HEK293 (cell line): ENCODE measurements around the gene FSD1.

Source experiments
- CTCF ChIA-PET: fragments of 350-600 bp; formaldehyde crosslinking; extraction: SDS; loops from one replicate; lab custom pipeline; 2021; ENCODE audit warnings: antibody characterized with exemption; lab: Yijun Ruan, JAX
- POLR2A ChIA-PET: fragments of 300-600 bp; formaldehyde crosslinking; extraction: SDS; loops from one replicate; lab custom pipeline; 2020; ENCODE audit warnings: antibody characterized with exemption, inconsistent platforms; lab: Yijun Ruan, JAX
- H3K27ac ChIP-seq: fragments of 200-500 bp; sonication (Bioruptor generic); 2 replicates; pipeline ENCODE4 v1.5.1; 2014; ENCODE audit warnings: low read depth, low read length, control low read depth, inconsistent platforms; ENCODE audit errors: extremely low read depth
- H3K36me3 ChIP-seq, 2 experiments: fragments of 200-500 bp in 1 of 2; sonication (Bioruptor generic) in 1 of 2; 1 replicate in 1 of 2; 2 replicates in 1 of 2; pipeline ENCODE4 v1.5.1; 2014 to 2017; ENCODE audit warnings: inconsistent platforms in 2 of 2, low read length in 2 of 2; ENCODE audit not compliant: control insufficient read depth in 2 of 2, insufficient read depth in 1 of 2
- H3K4me1 ChIP-seq: fragments of 200-500 bp; sonication (Bioruptor generic); 2 replicates; pipeline ENCODE4 v1.5.1; 2014; ENCODE audit warnings: mild to moderate bottlenecking, low read length, inconsistent platforms; ENCODE audit not compliant: control insufficient read depth, insufficient read depth
- H3K4me3 ChIP-seq: 2 replicates; pipeline ENCODE4 v1.5.1; 2011; ENCODE audit warnings: low read depth, mild to moderate bottlenecking, control low read depth, low read length, moderate library complexity
- H3K9me3 ChIP-seq: fragments of 200-500 bp; sonication (Bioruptor generic); 2 replicates; pipeline ENCODE4 v1.5.1; 2014; ENCODE audit warnings: low read depth, low read length, inconsistent platforms; ENCODE audit not compliant: control insufficient read depth, insufficient read depth
- AEBP2 ChIP-seq: fragments of 450-650 bp; formaldehyde crosslinking; IDR thresholded peaks from 2 replicates; pipeline ENCODE4 v1.5.1; 2016; ENCODE audit warnings: missing biosample characterization, missing genetic modification characterization, borderline replicate concordance
- HOXA7 ChIP-seq: sonication (generic); formaldehyde crosslinking; IDR thresholded peaks from 2 replicates; pipeline ENCODE4 v1.8.1; 2022; ENCODE audit warnings: missing genetic modification reagents, borderline replicate concordance
- PRDM4 ChIP-seq: fragments of 450-650 bp; formaldehyde crosslinking; IDR thresholded peaks from 2 replicates; pipeline ENCODE4 v1.5.1; 2017; ENCODE audit warnings: missing biosample characterization, missing genetic modification characterization
- REST ChIP-seq: fragments of 450-650 bp; formaldehyde crosslinking; IDR thresholded peaks from 2 replicates; pipeline ENCODE4 v1.5.1; 2016; ENCODE audit warnings: missing biosample characterization, missing genetic modification characterization
- SP7 ChIP-seq: fragments of 450-650 bp; formaldehyde crosslinking; IDR thresholded peaks from 2 replicates; pipeline ENCODE4 v1.5.1; 2016; ENCODE audit warnings: missing biosample characterization, missing genetic modification characterization
- ZBTB26 ChIP-seq: fragments of 450-650 bp; formaldehyde crosslinking; optimal IDR thresholded peaks from 2 replicates; pipeline ENCODE3; 2016; ENCODE audit warnings: missing biosample characterization, mild to moderate bottlenecking, missing genetic modification characterization
- ZBTB8A ChIP-seq: fragments of 450-650 bp; formaldehyde crosslinking; IDR thresholded peaks from 2 replicates; pipeline ENCODE4 v1.5.1; 2016; ENCODE audit warnings: missing biosample characterization, missing genetic modification characterization
- ZFHX2 ChIP-seq: fragments of 450-650 bp; formaldehyde crosslinking; conservative IDR thresholded peaks from 2 replicates; pipeline ENCODE4 v1.5.1; 2016; ENCODE audit warnings: missing biosample characterization, missing genetic modification characterization
- ZFP41 ChIP-seq: fragments of 450-650 bp; formaldehyde crosslinking; IDR thresholded peaks from 2 replicates; pipeline ENCODE4 v1.5.1; 2016; ENCODE audit warnings: missing biosample characterization, missing genetic modification characterization, borderline replicate concordance
- ZNF202 ChIP-seq: fragments of 450-650 bp; formaldehyde crosslinking; IDR thresholded peaks from 2 replicates; pipeline ENCODE4 v1.5.1; 2016; ENCODE audit warnings: missing biosample characterization, missing genetic modification characterization, borderline replicate concordance
- ZNF211 ChIP-seq: fragments of 450-650 bp; formaldehyde crosslinking; IDR thresholded peaks from 2 replicates; pipeline ENCODE4 v1.5.1; 2016; ENCODE audit warnings: low read depth, missing biosample characterization, missing genetic modification characterization
- ZNF324 ChIP-seq: fragments of 450-650 bp; formaldehyde crosslinking; IDR thresholded peaks from 2 replicates; pipeline ENCODE4 v1.5.1; 2016; ENCODE audit warnings: missing biosample characterization, missing genetic modification characterization
- ZNF350 ChIP-seq: fragments of 450-650 bp; formaldehyde crosslinking; IDR thresholded peaks from 2 replicates; pipeline ENCODE4 v1.5.0; 2017; ENCODE audit warnings: missing biosample characterization, mild to moderate bottlenecking, missing genetic modification characterization
- ZNF423 ChIP-seq: fragments of 450-650 bp; formaldehyde crosslinking; IDR thresholded peaks from 2 replicates; pipeline ENCODE4 v1.5.1; 2016; ENCODE audit warnings: missing biosample characterization, missing genetic modification characterization
- ZNF510 ChIP-seq: fragments of 450-650 bp; formaldehyde crosslinking; IDR thresholded peaks from 2 replicates; pipeline ENCODE4 v1.5.1; 2018; ENCODE audit warnings: mild to moderate bottlenecking, missing genetic modification characterization, missing biosample characterization; ENCODE audit not compliant: insufficient replicate concordance
- ZNF596 ChIP-seq: fragments of 450-650 bp; IDR thresholded peaks from 2 replicates; pipeline ENCODE4 v1.5.0; 2018; ENCODE audit warnings: missing biosample characterization, mild to moderate bottlenecking, missing genetic modification characterization, moderate library complexity
- ZNF664 ChIP-seq: fragments of 450-650 bp; formaldehyde crosslinking; IDR thresholded peaks from 2 replicates; pipeline ENCODE4 v1.5.1; 2016; ENCODE audit warnings: missing biosample characterization, missing genetic modification characterization
- ZNF792 ChIP-seq: fragments of 450-650 bp; formaldehyde crosslinking; IDR thresholded peaks from 2 replicates; pipeline ENCODE4 v1.5.1; 2016; ENCODE audit warnings: missing biosample characterization, missing genetic modification characterization

Gene FSD1

DNA sequence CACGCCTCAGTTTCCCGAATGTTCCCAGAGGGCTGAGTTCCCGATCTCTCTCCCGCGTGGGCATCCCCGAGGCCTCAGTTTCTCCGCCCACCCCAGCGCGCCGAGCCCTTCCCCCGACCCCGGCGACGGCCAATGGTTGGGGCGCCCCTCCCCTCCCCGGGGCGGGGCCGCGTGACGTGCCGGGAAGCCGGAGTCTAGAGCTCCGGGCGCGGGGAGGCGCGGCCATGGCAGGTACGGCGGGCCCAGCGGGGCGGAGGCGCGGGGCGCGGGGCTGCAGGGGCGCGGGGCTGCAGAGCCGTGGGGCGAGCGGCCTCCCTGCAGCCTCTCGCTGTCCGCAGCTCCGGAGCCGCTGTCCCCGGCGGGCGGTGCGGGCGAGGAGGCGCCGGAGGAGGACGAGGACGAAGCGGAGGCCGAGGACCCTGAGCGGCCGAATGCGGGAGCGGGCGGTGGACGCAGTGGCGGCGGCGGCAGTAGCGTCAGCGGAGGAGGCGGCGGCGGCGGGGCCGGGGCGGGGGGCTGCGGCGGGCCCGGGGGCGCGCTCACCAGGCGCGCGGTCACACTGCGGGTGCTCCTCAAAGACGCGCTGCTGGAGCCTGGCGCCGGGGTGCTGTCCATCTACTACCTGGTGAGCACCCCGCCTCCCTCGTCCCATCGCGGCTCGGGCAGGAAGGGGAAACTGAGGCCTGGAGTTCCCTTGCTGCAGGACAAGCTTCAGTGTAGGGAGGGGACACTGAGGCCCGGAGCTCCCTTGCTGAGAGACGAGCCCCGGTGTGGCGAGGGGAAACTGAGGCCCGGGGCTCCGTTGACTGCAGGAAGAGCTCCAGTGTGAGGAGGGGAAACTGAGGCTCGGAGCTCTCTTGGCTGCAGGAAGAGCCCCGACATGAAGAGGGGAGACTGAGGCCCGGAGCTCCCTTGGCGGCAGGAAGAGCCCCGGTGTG lies 39.2 kb downstream of the FSD1 start, which contains the start of gene MPND (continued):
- TF ChIP-seq ZBTB26 (tag by site-specific recombination) (peak; percentile 76), ZFHX2 (peak; percentile 79; the same call in 1 of the 2 replicates), REST (tag by site-specific recombination) (peak; percentile 57; the same call in 1 of the 2 replicates), HOXA7 (CRISPR knock-in tag) (no peak)

DNA sequence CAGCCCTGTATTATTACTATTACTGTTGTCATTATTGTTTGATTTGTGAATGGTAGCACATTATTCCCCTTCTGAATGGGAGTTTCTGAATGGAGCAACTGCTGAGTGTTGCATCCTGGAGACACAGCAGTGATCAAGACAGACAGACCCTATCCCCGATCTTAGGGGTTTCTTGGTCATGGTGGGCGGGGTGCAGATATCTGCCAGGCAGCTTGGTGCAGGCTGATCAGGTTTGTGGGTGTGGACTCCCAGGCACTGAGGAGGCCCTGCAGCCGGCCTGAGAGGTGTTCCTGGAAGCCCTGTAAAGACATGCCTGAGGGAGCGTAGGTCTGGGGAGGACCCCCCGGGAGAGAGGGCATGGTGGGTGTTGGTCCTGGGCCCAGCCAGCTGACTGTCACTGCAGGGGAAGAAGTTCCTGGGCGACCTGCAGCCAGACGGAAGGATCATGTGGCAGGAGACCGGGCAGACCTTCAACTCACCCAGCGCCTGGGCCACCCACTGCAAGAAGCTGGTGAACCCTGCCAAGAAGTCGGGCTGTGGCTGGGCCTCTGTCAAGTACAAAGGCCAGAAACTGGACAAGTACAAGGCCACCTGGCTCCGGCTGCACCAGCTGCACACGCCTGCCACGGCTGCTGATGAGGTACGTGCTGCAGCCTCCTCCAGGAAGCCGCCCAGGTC lies 41.1 kb downstream of the FSD1 start:
- Histone ChIP-seq H3K9me3 (no peaks in the 10 kb centered on the region), H3K27ac (no peak overlapping the region), H3K4me1 (peaks cover 3% of the 10 kb centered on the region; the same call in 1 of the 2 replicates), H3K36me3 (peaks cover 12 to 23% of the 10 kb centered on the region in 2 experiments; a peak in 2 of 3 replicates), H3K4me3 (no peak overlapping the region)
- no peak for TF ChIP-seq ZFHX2
- TF ChIP-seq ZNF350 = no peak
- no peak for TF ChIP-seq ZNF792 (tag by site-specific recombination)
- TF ChIP-seq ZNF211 (tag by site-specific recombination) = no peak
- TF ChIP-seq PRDM4 (tag by site-specific recombination) = no peak
- TF ChIP-seq ZNF324 (tag by site-specific recombination) = no peak
- no peak for TF ChIP-seq ZBTB8A
- no peak for TF ChIP-seq ZNF510 (tag by site-specific recombination)
- no peak for TF ChIP-seq SP7 (tag by site-specific recombination)
- TF ChIP-seq ZNF423 (tag by site-specific recombination) = no peak
- no peak for TF ChIP-seq ZNF202 (tag by site-specific recombination)
- no peak for TF ChIP-seq ZNF664 (tag by site-specific recombination)
- no peak for TF ChIP-seq ZFP41 (tag by site-specific recombination)
- TF ChIP-seq AEBP2 (tag by site-specific recombination) = no peak
- no peak for TF ChIP-seq ZNF596 (tag by site-specific recombination)
- ChIA-PET CTCF (interaction anchor here (0.7 to 3.9 kb wide), 3 partner anchors 14 to 924 kb away, joined by 4 to 37 read pairs (median 5); no protein-coding TSS in a partner anchor), POLR2A (interaction anchor here (0.6 to 1.2 kb wide), 3 partner anchors 7 to 143 kb away, joined by 3 to 9 read pairs (median 4); partner anchors contain the start of gene CHAF1A)
